ENCODE measurements around the gene ZNF835. TPM values are rescaled to one million over a fixed set of nuclear protein-coding genes. Genes with fewer than 3 reads are reported as not detected.

The ZNF835 gene
- total RNA-seq, 1 donor, result 10.5 TPM

Other genes starting within 250 kb of the ZNF835 start
- gene ZNF667, start 194.4 kb downstream of the ZNF835 start, total RNA-seq, result 5.7 TPM
- 2.2 TPM for gene ZNF471, start 163.9 kb downstream of the ZNF835 start, total RNA-seq
- gene ZFP28, start 132.8 kb downstream of the ZNF835 start, total RNA-seq, result 2.7 TPM
- gene ZNF470, start 104.3 kb downstream of the ZNF835 start, total RNA-seq, result 2.2 TPM
- 15.9 TPM for gene ZNF71, start 76.5 kb downstream of the ZNF835 start, total RNA-seq
- 0.27 TPM for gene SMIM17, start 28.6 kb downstream of the ZNF835 start, total RNA-seq
- 1.1 TPM for gene PEG3, start 169.0 kb upstream of the ZNF835 start, total RNA-seq
- gene ZIM2, start 169.0 kb upstream of the ZNF835 start, total RNA-seq, result not detected

Data from hematopoietic multipotent progenitor cell (in vitro differentiated cells).